ENCODE data around the gene RPP25. TPM values are rescaled to one million over a fixed set of nuclear protein-coding genes. Genes with fewer than 3 reads are reported as not detected.

RPP25 gene
- total and polyA plus RNA-seq, 2 donors (not counting 1 experiment from before 2014, with no cell fraction given) = 0.50 to 1.00 TPM

DNA sequence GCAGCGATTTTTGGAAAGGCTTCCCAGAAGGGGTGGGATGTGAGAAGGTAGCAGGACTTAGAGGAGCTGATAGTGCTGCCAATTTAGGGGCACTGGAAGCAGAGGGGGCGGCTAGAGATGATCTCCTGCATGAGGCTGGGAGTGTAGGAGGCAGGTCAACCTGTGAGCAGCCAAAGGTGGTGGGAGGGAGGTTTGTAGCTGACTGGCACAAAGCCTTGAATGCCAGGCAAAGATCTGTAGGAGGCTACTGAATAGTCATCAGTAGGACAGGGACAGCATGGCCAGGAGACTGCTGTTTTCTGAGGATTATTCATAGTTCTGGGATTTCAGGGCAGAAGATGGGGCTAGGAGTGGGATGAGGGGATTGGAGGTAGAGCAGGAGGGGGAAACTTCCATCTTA lies 41.0 kb upstream of the RPP25 start:
- Histone ChIP-seq H4K20me1 (ENCODE audit: control insufficient read depth, extremely low read depth, insufficient read depth, low read length) (no peaks in the 10 kb centered on the region), H3K27ac (ENCODE audit: insufficient read depth, low read length) (no peak overlapping the region), H3K9me3 (ENCODE audit: control insufficient read depth, insufficient read depth, low read depth, low read length) (no peaks in the 10 kb centered on the region), H3K36me3 (ENCODE audit: control insufficient read depth, insufficient read depth, low read length) (no peaks in the 10 kb centered on the region), H2AFZ (ENCODE audit: low read length) (no peak overlapping the region), H3K4me2 (ENCODE audit: extremely low read depth, insufficient read depth, low read length) (no peak overlapping the region), H3K9ac (ENCODE audit: insufficient read depth, low read length) (no peak overlapping the region), H3K4me3 (replicated peaks in 1 of 4; ENCODE audit: control extremely low read depth in 1 of 4, insufficient read depth in 1 of 4, low read depth in 3 of 4, low read length in 4 of 4) (no peak overlapping the region), H3K4me1 (ENCODE audit: control insufficient read depth, extremely low read depth, insufficient read depth, low read length) (no peaks in the 10 kb centered on the region), H3K27me3 (ENCODE audit: control insufficient read depth, insufficient read depth, low read length) (peaks cover 16% of the 10 kb centered on the region), H3K79me2 (ENCODE audit: control insufficient read depth, insufficient read depth, low read length) (no peaks in the 10 kb centered on the region)
- DNase-seq (ENCODE audit: low read depth in 2 of 2) = no peak
- TF ChIP-seq, protein P1, sequence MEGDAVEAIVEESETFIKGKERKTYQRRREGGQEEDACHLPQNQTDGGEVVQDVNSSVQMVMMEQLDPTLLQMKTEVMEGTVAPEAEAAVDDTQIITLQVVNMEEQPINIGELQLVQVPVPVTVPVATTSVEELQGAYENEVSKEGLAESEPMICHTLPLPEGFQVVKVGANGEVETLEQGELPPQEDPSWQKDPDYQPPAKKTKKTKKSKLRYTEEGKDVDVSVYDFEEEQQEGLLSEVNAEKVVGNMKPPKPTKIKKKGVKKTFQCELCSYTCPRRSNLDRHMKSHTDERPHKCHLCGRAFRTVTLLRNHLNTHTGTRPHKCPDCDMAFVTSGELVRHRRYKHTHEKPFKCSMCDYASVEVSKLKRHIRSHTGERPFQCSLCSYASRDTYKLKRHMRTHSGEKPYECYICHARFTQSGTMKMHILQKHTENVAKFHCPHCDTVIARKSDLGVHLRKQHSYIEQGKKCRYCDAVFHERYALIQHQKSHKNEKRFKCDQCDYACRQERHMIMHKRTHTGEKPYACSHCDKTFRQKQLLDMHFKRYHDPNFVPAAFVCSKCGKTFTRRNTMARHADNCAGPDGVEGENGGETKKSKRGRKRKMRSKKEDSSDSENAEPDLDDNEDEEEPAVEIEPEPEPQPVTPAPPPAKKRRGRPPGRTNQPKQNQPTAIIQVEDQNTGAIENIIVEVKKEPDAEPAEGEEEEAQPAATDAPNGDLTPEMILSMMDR (conservative IDR thresholded peaks at IDR 0.05 in 1 of 2, IDR thresholded peaks at IDR 0.05 in 1 of 2; ENCODE audit: low read depth in 1 of 2, low read length in 2 of 2) = no peak
- TF ChIP-seq EZH2 (IDR thresholded peaks at IDR 0.05; ENCODE audit: low read length, missing control alignments) = no peak

- Histone ChIP-seq H3K36me3 (ENCODE audit: control insufficient read depth, insufficient read depth, low read length) (no peaks in the 10 kb centered on the region), H3K9ac (ENCODE audit: insufficient read depth, low read length) (no peak overlapping the region), H3K4me2 (ENCODE audit: extremely low read depth, insufficient read depth, low read length) (no peak overlapping the region), H3K4me3 (replicated peaks in 1 of 4; ENCODE audit: control extremely low read depth in 1 of 4, insufficient read depth in 1 of 4, low read depth in 3 of 4, low read length in 4 of 4) (no peak overlapping the region), H4K20me1 (ENCODE audit: control insufficient read depth, extremely low read depth, insufficient read depth, low read length) (no peaks in the 10 kb centered on the region), H3K9me3 (ENCODE audit: control insufficient read depth, insufficient read depth, low read depth, low read length) (no peaks in the 10 kb centered on the region), H3K27me3 (ENCODE audit: control insufficient read depth, insufficient read depth, low read length) (peaks cover 16% of the 10 kb centered on the region), H3K79me2 (ENCODE audit: control insufficient read depth, insufficient read depth, low read length) (no peaks in the 10 kb centered on the region), H3K4me1 (ENCODE audit: control insufficient read depth, extremely low read depth, insufficient read depth, low read length) (no peaks in the 10 kb centered on the region), H2AFZ (ENCODE audit: low read length) (no peak overlapping the region), H3K27ac (ENCODE audit: insufficient read depth, low read length) (no peak overlapping the region)
- no peak for DNase-seq (ENCODE audit: low read depth in 2 of 2)
- no peak for TF ChIP-seq EZH2 (IDR thresholded peaks at IDR 0.05; ENCODE audit: low read length, missing control alignments)
- TF ChIP-seq, protein P1 (conservative IDR thresholded peaks at IDR 0.05 in 1 of 2, IDR thresholded peaks at IDR 0.05 in 1 of 2; ENCODE audit: low read depth in 1 of 2, low read length in 2 of 2) = no peak
Measured at GRCh38 chr15:74997141-74997540, 40.6 kb upstream of the RPP25 start.

DNA sequence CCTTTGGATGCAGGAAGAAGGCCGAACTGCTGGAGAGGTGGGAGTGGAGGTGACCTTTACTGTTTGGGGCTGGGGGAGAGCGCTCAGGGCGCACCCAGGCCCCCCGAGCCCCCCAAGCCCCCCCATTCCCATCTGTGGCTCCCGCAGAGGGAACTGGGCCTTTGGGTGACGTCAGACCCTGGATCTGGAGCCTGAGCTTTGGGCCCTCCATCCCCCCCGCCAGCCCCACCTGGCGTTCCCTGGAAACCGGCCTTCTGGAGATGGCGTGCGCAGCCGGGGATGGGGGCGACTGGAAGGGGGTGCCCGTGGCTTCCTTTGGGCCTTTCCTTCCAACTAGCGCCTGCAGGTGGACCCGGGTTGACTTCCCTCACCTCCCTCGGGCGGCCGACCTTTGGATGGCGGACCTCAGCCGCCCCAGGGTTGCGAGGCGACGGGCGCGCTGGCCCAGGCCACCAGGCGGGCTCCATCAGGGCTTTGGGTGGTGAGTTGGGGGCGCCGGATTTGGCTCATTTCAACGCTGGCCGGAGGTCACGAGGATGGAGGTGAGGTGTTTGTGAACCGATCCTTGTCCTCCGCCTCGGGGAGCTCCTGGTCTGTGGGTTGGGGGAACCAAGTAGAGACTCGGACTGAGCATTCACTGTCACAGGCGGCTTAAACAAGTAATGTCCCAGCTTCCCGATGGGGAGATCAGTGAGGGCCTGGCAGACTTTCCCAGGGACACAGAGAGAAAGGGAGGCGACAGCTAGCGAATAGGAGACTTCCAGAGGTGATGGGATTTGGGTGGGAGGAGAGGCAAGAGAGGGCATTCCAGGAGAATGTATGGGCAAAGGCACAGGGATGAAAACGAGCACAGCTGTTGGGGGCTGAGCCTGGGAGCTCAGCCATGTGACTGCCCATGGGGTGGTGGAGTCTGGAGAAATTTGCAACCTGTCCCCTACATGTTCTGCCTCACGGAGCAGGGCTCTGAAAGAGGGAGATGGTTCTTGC lies 39.5 kb upstream of the RPP25 start:
- Histone ChIP-seq H3K4me3 (replicated peaks in 1 of 4; ENCODE audit: control extremely low read depth in 1 of 4, insufficient read depth in 1 of 4, low read depth in 3 of 4, low read length in 4 of 4) (peak overlapping the region; percentile 40 to 65 (median 62)), H3K9me3 (ENCODE audit: control insufficient read depth, insufficient read depth, low read depth, low read length) (no peaks in the 10 kb centered on the region), H3K36me3 (ENCODE audit: control insufficient read depth, insufficient read depth, low read length) (no peaks in the 10 kb centered on the region), H3K4me2 (ENCODE audit: extremely low read depth, insufficient read depth, low read length) (peak overlapping the region; percentile 87), H3K9ac (ENCODE audit: insufficient read depth, low read length) (peak overlapping the region; percentile 16), H3K27me3 (ENCODE audit: control insufficient read depth, insufficient read depth, low read length) (peaks cover 16% of the 10 kb centered on the region), H2AFZ (ENCODE audit: low read length) (peak overlapping the region; percentile 71), H4K20me1 (ENCODE audit: control insufficient read depth, extremely low read depth, insufficient read depth, low read length) (no peaks in the 10 kb centered on the region), H3K27ac (ENCODE audit: insufficient read depth, low read length) (no peak overlapping the region), H3K4me1 (ENCODE audit: control insufficient read depth, extremely low read depth, insufficient read depth, low read length) (no peaks in the 10 kb centered on the region), H3K79me2 (ENCODE audit: control insufficient read depth, insufficient read depth, low read length) (no peaks in the 10 kb centered on the region)
- DNase-seq (ENCODE audit: low read depth in 2 of 2) = no peak
- peak; percentile 52 for TF ChIP-seq EZH2 (IDR thresholded peaks at IDR 0.05; ENCODE audit: low read length, missing control alignments)
- TF ChIP-seq, protein P1 (conservative IDR thresholded peaks at IDR 0.05 in 1 of 2, IDR thresholded peaks at IDR 0.05 in 1 of 2; ENCODE audit: low read depth in 1 of 2, low read length in 2 of 2) = no peak
